ENCODE results near the gene TBC1D22A. TPM values are rescaled to one million over a fixed set of nuclear protein-coding genes. Genes with fewer than 3 reads are reported as not detected.
A peak's percentile ranks its signal among the peaks of the same experiment; 100 is the strongest.

TBC1D22A gene
- total RNA-seq, 1 donor from 2014 or later = 18.9 TPM

GRCh38 chr22:47092896-47093311, 330.5 kb downstream of the TBC1D22A start:
- peaks cover 10% of the 10 kb centered on the region for H3K9me3 Mint-ChIP-seq (ENCODE audit: low read depth)
- H3K27ac Mint-ChIP-seq (ENCODE audit: unreplicated experiment) = peak overlapping the region; percentile 45
- TF ChIP-seq CTCF (IDR thresholded peaks at IDR 0.05) = no peak
- no peak overlapping the region for H3K4me3 Mint-ChIP-seq (ENCODE audit: unreplicated experiment)
- peaks cover 30% of the 10 kb centered on the region for H3K4me1 Mint-ChIP-seq (ENCODE audit: low read depth)
- peaks cover 2% of the 10 kb centered on the region for H3K36me3 Mint-ChIP-seq (ENCODE audit: low read depth)
- no peaks in the 10 kb centered on the region for H3K27me3 Mint-ChIP-seq (ENCODE audit: low read depth)
- DNase-seq (ENCODE audit: low spot score) = no peak

GRCh38 chr22:47093720-47094119, 331.3 kb downstream of the TBC1D22A start:
- Mint-ChIP-seq H3K4me3 (ENCODE audit: unreplicated experiment) (no peak overlapping the region), H3K4me1 (ENCODE audit: low read depth) (peaks cover 30% of the 10 kb centered on the region), H3K9me3 (ENCODE audit: low read depth) (peaks cover 10% of the 10 kb centered on the region), H3K27me3 (ENCODE audit: low read depth) (no peaks in the 10 kb centered on the region), H3K36me3 (ENCODE audit: low read depth) (peaks cover 2% of the 10 kb centered on the region), H3K27ac (ENCODE audit: unreplicated experiment) (no peak overlapping the region)
- no peak for DNase-seq (ENCODE audit: low spot score)
- TF ChIP-seq CTCF (IDR thresholded peaks at IDR 0.05) = no peak

- no peak for TF ChIP-seq CTCF (IDR thresholded peaks at IDR 0.05)
- H3K27me3 Mint-ChIP-seq (ENCODE audit: low read depth) = no peaks in the 10 kb centered on the region
- H3K27ac Mint-ChIP-seq (ENCODE audit: unreplicated experiment) = no peak overlapping the region
- DNase-seq (ENCODE audit: low spot score) = no peak
- peaks cover 10% of the 10 kb centered on the region for H3K9me3 Mint-ChIP-seq (ENCODE audit: low read depth)
- H3K4me3 Mint-ChIP-seq (ENCODE audit: unreplicated experiment) = no peak overlapping the region
- peaks cover 30% of the 10 kb centered on the region for H3K4me1 Mint-ChIP-seq (ENCODE audit: low read depth)
- peaks cover 2% of the 10 kb centered on the region for H3K36me3 Mint-ChIP-seq (ENCODE audit: low read depth)
Measured at GRCh38 chr22:47094861-47095330, 332.4 kb downstream of the TBC1D22A start.

- Mint-ChIP-seq H3K27me3 (ENCODE audit: low read depth) (no peaks in the 10 kb centered on the region), H3K27ac (ENCODE audit: unreplicated experiment) (no peak overlapping the region), H3K9me3 (ENCODE audit: low read depth) (peaks cover 10% of the 10 kb centered on the region), H3K4me1 (ENCODE audit: low read depth) (peaks cover 28% of the 10 kb centered on the region), H3K4me3 (ENCODE audit: unreplicated experiment) (no peak overlapping the region), H3K36me3 (ENCODE audit: low read depth) (peaks cover 2% of the 10 kb centered on the region)
- TF ChIP-seq CTCF (IDR thresholded peaks at IDR 0.05) = no peak
- DNase-seq (ENCODE audit: low spot score) = no peak
Measured at GRCh38 chr22:47095395-47096122, 333.1 kb downstream of the TBC1D22A start.

GRCh38 chr22:47098121-47098520, 335.7 kb downstream of the TBC1D22A start:
- Mint-ChIP-seq H3K36me3 (ENCODE audit: low read depth) (peaks cover 2% of the 10 kb centered on the region), H3K27ac (ENCODE audit: unreplicated experiment) (no peak overlapping the region), H3K27me3 (ENCODE audit: low read depth) (no peaks in the 10 kb centered on the region), H3K4me1 (ENCODE audit: low read depth) (peaks cover 8% of the 10 kb centered on the region), H3K4me3 (ENCODE audit: unreplicated experiment) (no peak overlapping the region), H3K9me3 (ENCODE audit: low read depth) (peaks cover 7% of the 10 kb centered on the region)
- DNase-seq (ENCODE audit: low spot score) = no peak
- TF ChIP-seq CTCF (IDR thresholded peaks at IDR 0.05) = no peak
